ENCODE measurements around the gene GALNT18. TPM values are rescaled to one million over a fixed set of nuclear protein-coding genes. Genes with fewer than 3 reads are reported as not detected.
A peak's percentile ranks its signal among the peaks of the same experiment; 100 is the strongest.

The GALNT18 gene
- total RNA-seq, 1 donor from 2014 or later = 39.8 TPM

- Mint-ChIP-seq H3K4me3 (ENCODE audit: unreplicated experiment) (no peak overlapping the region), H3K27ac (ENCODE audit: unreplicated experiment) (peak overlapping the region; percentile 90), H3K9me3 (ENCODE audit: unreplicated experiment) (no peaks in the 10 kb centered on the region), H3K27me3 (ENCODE audit: unreplicated experiment) (no peaks in the 10 kb centered on the region), H3K4me1 (ENCODE audit: unreplicated experiment) (peaks cover 74% of the 10 kb centered on the region), H3K36me3 (ENCODE audit: unreplicated experiment) (peaks cover 2% of the 10 kb centered on the region)
- DNase-seq (ENCODE audit: extremely low spot score, unreplicated experiment) = no peak
- TF ChIP-seq CTCF (IDR thresholded peaks at IDR 0.05) = no peak
Observed at GRCh38 chr11:11413776-11414175, 208.0 kb downstream of the GALNT18 start.

- Mint-ChIP-seq H3K27me3 (ENCODE audit: unreplicated experiment) (no peaks in the 10 kb centered on the region), H3K36me3 (ENCODE audit: unreplicated experiment) (peaks cover 2% of the 10 kb centered on the region), H3K4me1 (ENCODE audit: unreplicated experiment) (peaks cover 78% of the 10 kb centered on the region), H3K4me3 (ENCODE audit: unreplicated experiment) (no peak overlapping the region), H3K9me3 (ENCODE audit: unreplicated experiment) (no peaks in the 10 kb centered on the region), H3K27ac (ENCODE audit: unreplicated experiment) (no peak overlapping the region)
- TF ChIP-seq CTCF (IDR thresholded peaks at IDR 0.05) = no peak
- DNase-seq (ENCODE audit: extremely low spot score, unreplicated experiment) = no peak
Observed at GRCh38 chr11:11411401-11411985, 210.3 kb downstream of the GALNT18 start.

GRCh38 chr11:11409901-11410300 is 211.9 kb downstream of the GALNT18 start:
- H3K36me3 Mint-ChIP-seq (ENCODE audit: unreplicated experiment) = peaks cover 4% of the 10 kb centered on the region
- H3K4me1 Mint-ChIP-seq (ENCODE audit: unreplicated experiment) = peaks cover 62% of the 10 kb centered on the region
- no peak overlapping the region for H3K4me3 Mint-ChIP-seq (ENCODE audit: unreplicated experiment)
- DNase-seq (ENCODE audit: extremely low spot score, unreplicated experiment) = no peak
- H3K27me3 Mint-ChIP-seq (ENCODE audit: unreplicated experiment) = no peaks in the 10 kb centered on the region
- peak overlapping the region; percentile 80 for H3K27ac Mint-ChIP-seq (ENCODE audit: unreplicated experiment)
- no peak for TF ChIP-seq CTCF (IDR thresholded peaks at IDR 0.05)
- H3K9me3 Mint-ChIP-seq (ENCODE audit: unreplicated experiment) = no peaks in the 10 kb centered on the region

- TF ChIP-seq CTCF (IDR thresholded peaks at IDR 0.05) = no peak
- Mint-ChIP-seq H3K4me3 (ENCODE audit: unreplicated experiment) (no peak overlapping the region), H3K27ac (ENCODE audit: unreplicated experiment) (peak overlapping the region; percentile 80), H3K36me3 (ENCODE audit: unreplicated experiment) (peaks cover 8% of the 10 kb centered on the region), H3K4me1 (ENCODE audit: unreplicated experiment) (peaks cover 59% of the 10 kb centered on the region), H3K27me3 (ENCODE audit: unreplicated experiment) (no peaks in the 10 kb centered on the region), H3K9me3 (ENCODE audit: unreplicated experiment) (no peaks in the 10 kb centered on the region)
- DNase-seq (ENCODE audit: extremely low spot score, unreplicated experiment) = no peak
Observed at GRCh38 chr11:11409224-11409623, 212.6 kb downstream of the GALNT18 start.

GRCh38 chr11:11408436-11409221 is 213.2 kb downstream of the GALNT18 start:
- peaks cover 56% of the 10 kb centered on the region for H3K4me1 Mint-ChIP-seq (ENCODE audit: unreplicated experiment)
- no peak overlapping the region for H3K4me3 Mint-ChIP-seq (ENCODE audit: unreplicated experiment)
- H3K27me3 Mint-ChIP-seq (ENCODE audit: unreplicated experiment) = no peaks in the 10 kb centered on the region
- H3K36me3 Mint-ChIP-seq (ENCODE audit: unreplicated experiment) = peaks cover 8% of the 10 kb centered on the region
- H3K9me3 Mint-ChIP-seq (ENCODE audit: unreplicated experiment) = no peaks in the 10 kb centered on the region
- peak overlapping the region; percentile 80 for H3K27ac Mint-ChIP-seq (ENCODE audit: unreplicated experiment)
- no peak for TF ChIP-seq CTCF (IDR thresholded peaks at IDR 0.05)
- no peak for DNase-seq (ENCODE audit: extremely low spot score, unreplicated experiment)
